Measurements from ENCODE around the gene PAM16. TPM values are rescaled to one million over a fixed set of nuclear protein-coding genes. Genes with fewer than 3 reads are reported as not detected.

The PAM16 gene
- total and polyA plus RNA-seq, 2 of the 8 experiments (the other 6 are each of a cell fraction or from before 2014, with no cell fraction given), result 78.3 to 198 TPM

GRCh38 chr16:4306470-4307214 lies 44.5 kb downstream of the PAM16 start:
- DNase-seq (ENCODE audit: low read depth in 1 of 2, low spot score in 2 of 2) (no peak), FAIRE-seq (no peak)
- CTCF ChIA-PET (ENCODE audit: partially characterized antibody), result interaction anchor here (0.7 to 16.7 kb wide), 10 partner anchors 7 to 97 kb away, joined by 3 to 300 read pairs (median 4); partner anchors contain the start of gene GLIS2
- peaks cover 7% of the 10 kb centered on the region for H3K23me2 ChIP-seq (ENCODE audit: low read depth, low read length)
- H3K4me1 ChIP-seq (replicated peaks in 1 of 4; ENCODE audit: control insufficient read depth in 3 of 4, insufficient read depth in 4 of 4, low read length in 3 of 4), result peaks cover 0 to 20% (median 13%) of the 10 kb centered on the region in 4 experiments; a peak in 6 of 7 replicates
- H3K79me2 ChIP-seq (ENCODE audit: control insufficient read depth in 1 of 2, insufficient read depth in 2 of 2, low read length in 2 of 2), result peaks cover 0 to 6% of the 10 kb centered on the region in 2 experiments; a peak in 1 of 4 replicates
- H3K4me3 ChIP-seq (ENCODE audit: extremely low read depth in 1 of 4, insufficient read depth in 2 of 4, low read depth in 3 of 4, low read length in 4 of 4), result peak overlapping the region; percentile 64 to 84 (median 80)
- H4K5ac ChIP-seq (ENCODE audit: insufficient read length, low read depth, low read length), result peak overlapping the region; percentile 13
- H3K23ac ChIP-seq (ENCODE audit: insufficient read length), result no peak overlapping the region
- peak overlapping the region; percentile 16 for H3K4ac ChIP-seq (replicated peaks; ENCODE audit: insufficient read length, low read depth, low read length)
- H3K18ac ChIP-seq (ENCODE audit: extremely low read depth, low read length), result peak overlapping the region; percentile 68; the same call in 1 of the 2 replicates
- peaks cover 0 to 6% (median under 1%) of the 10 kb centered on the region in 4 experiments; a peak in 2 of 8 replicates for H3K36me3 ChIP-seq (ENCODE audit: control insufficient read depth in 2 of 4, insufficient read depth in 4 of 4, low read length in 3 of 4)
- peak overlapping the region; percentile 71 to 88 for H3K4me2 ChIP-seq (ENCODE audit: insufficient read depth in 1 of 2, low read depth in 2 of 2, low read length in 2 of 2)
- POLR2A ChIA-PET (ENCODE audit: partially characterized antibody), result interaction anchor here (1.0 to 25.6 kb wide), 8 partner anchors 9 to 53 kb away, joined by 3 to 403 read pairs (median 14); partner anchors contain the start of genes GLIS2, PAM16 and TFAP4
- H2AK5ac ChIP-seq (ENCODE audit: low read depth, low read length), result peak overlapping the region; percentile 99
- H2AFZ ChIP-seq (ENCODE audit: low read length), result no peak overlapping the region
- no peak overlapping the region for H3K14ac ChIP-seq (ENCODE audit: insufficient read length)
- peak overlapping the region; percentile 58 for H4K91ac ChIP-seq (replicated peaks; ENCODE audit: insufficient read length, low read length)
- H2BK20ac ChIP-seq (ENCODE audit: low read length), result 0 out of 2 replicates have a peak overlapping the region, but pooled peaks have one; percentile 32
- no peak overlapping the region for H2BK120ac ChIP-seq (replicated peaks; ENCODE audit: low read depth, low read length)
- peaks cover 0 to 4% of the 10 kb centered on the region in 2 experiments for H4K20me1 ChIP-seq (replicated peaks in 1 of 2; ENCODE audit: control insufficient read depth in 1 of 2, insufficient read depth in 2 of 2, low read length in 2 of 2)
- peak overlapping the region; percentile 95; the same call in 1 of the 2 replicates for H2BK12ac ChIP-seq (ENCODE audit: low read depth, low read length)
- H3K27me3 ChIP-seq (replicated peaks in 1 of 4; ENCODE audit: control insufficient read depth in 3 of 4, extremely low read depth in 1 of 4, insufficient read depth in 3 of 4, low read length in 3 of 4), result no peaks in the 10 kb centered on the region
- H3K56ac ChIP-seq (replicated peaks; ENCODE audit: insufficient read length, low read depth, low read length), result no peak overlapping the region
- H3K79me1 ChIP-seq (ENCODE audit: low read depth, low read length), result peaks cover 7% of the 10 kb centered on the region; the same call in 1 of the 2 replicates
- H3K27ac ChIP-seq (ENCODE audit: low read depth, low read length), result peak overlapping the region; percentile 54; the same call in 1 of the 2 replicates
- peak overlapping the region; percentile 65; the same call in 1 of the 2 replicates for H2BK15ac ChIP-seq (ENCODE audit: low read length)
- H3K9ac ChIP-seq (replicated peaks in 1 of 4; ENCODE audit: extremely low read depth in 1 of 4, low read depth in 3 of 4, low read length in 3 of 4), result peak overlapping the region; percentile 51 to 62 (median 60)
- WGBS, 2 experiments (ENCODE audit: extremely low coverage in 1 of 2, insufficient coverage in 1 of 2, insufficient read length in 1 of 2, insufficient replicate concordance in 2 of 2, low coverage in 1 of 2, low lambda C conversion rate in 2 of 2, missing lambda C conversion rate in 1 of 2), result 63% methylated on average over 16 of the region's 16 CpGs; no CpG with 5 or more reads in 1 of the 2 experiments
- H3K9me3 ChIP-seq (ENCODE audit: insufficient read depth in 2 of 2, low read depth in 1 of 2, low read length in 1 of 2), result no peaks in the 10 kb centered on the region
- H4K8ac ChIP-seq (ENCODE audit: extremely low read depth, insufficient read depth, low read length), result peak overlapping the region; percentile 90; the same call in 1 of the 2 replicates
- peak overlapping the region; percentile 95 for H2BK5ac ChIP-seq (ENCODE audit: low read depth, low read length)
- TF ChIP-seq SRF (IDR thresholded peaks at IDR 0.05; ENCODE audit: low read depth, low read length) (no peak), CBX8 (IDR thresholded peaks at IDR 0.05; ENCODE audit: borderline replicate concordance, low read depth, low read length) (no peak), BRCA1 (IDR thresholded peaks at IDR 0.05; ENCODE audit: low read depth, low read length) (no peak), JUN (IDR thresholded peaks at IDR 0.05; ENCODE audit: low read depth, low read length) (no peak), MAX (IDR thresholded peaks at IDR 0.05) (no peak), ATF3 (IDR thresholded peaks at IDR 0.05; ENCODE audit: insufficient read depth, low read depth, low read length) (no peak), YY1 (IDR thresholded peaks at IDR 0.05; ENCODE audit: low read depth, low read length) (no peak), GABPA (IDR thresholded peaks at IDR 0.05; ENCODE audit: borderline replicate concordance, insufficient read depth, low read length) (no peak), HDAC6 (IDR thresholded peaks at IDR 0.05; ENCODE audit: low read depth, low read length) (no peak), JUND (IDR thresholded peaks at IDR 0.05; ENCODE audit: low read length) (no peak), KDM1A (IDR thresholded peaks at IDR 0.05; ENCODE audit: borderline replicate concordance, low read length) (no peak)
